ENCODE data around the gene FNDC3B. TPM values are rescaled to one million over a fixed set of nuclear protein-coding genes. Genes with fewer than 3 reads are reported as not detected.

Gene FNDC3B
- total RNA-seq, 4 donors from 2014 or later = 59.8 to 72.6 (median 65.6) TPM

DNA sequence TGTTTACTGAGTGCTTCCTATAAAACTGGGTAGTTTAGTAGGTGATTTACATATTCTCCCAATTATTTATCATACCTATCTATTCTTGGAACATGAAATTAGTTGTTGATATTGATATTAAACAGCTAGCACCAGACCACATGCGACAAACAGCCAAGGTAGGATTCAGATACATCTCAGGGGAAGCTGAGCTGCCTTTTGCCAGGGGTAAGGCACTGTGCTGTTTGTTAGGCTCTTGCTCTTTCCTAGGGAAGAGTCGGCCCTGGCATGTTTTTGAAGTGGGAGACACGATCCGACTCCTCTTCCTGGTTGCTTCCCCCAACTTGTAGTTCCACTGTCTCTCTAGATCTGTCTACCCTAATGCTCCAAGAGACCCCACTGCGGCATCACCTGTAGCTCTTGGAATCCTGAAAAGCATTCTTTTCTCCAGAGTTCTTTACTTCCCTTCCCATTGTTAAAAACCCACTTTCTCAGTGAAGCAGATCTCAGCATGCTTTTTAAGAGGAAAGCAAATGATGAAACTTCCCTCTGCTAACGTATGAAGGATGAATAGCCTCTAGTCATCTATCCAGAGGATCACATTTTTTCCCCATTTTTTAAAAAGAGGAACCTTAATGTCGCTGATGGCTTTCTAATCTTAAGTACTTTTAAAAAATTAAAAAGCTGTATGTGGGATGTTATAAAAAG is 270.5 kb downstream of the FNDC3B start:
- peaks cover 17 to 76% (median 52%) of the 10 kb centered on the region in 4 donors for H3K36me3 ChIP-seq
- WGBS = 93% methylated on average over 7 of the region's 7 CpGs
- no peaks in the 10 kb centered on the region for H3K27me3 ChIP-seq
- peaks cover 13 to 31% (median 29%) of the 10 kb centered on the region in 4 donors for H3K4me1 ChIP-seq
- DNase-seq (ENCODE audit: extremely low spot score) = no peak
- intact Hi-C loops (cut with DNase I) = no loop called here
- H3K4me3 ChIP-seq = no peak overlapping the region
- H3K27ac ChIP-seq (replicated peaks in 1 of 4) = no peak overlapping the region
- TF ChIP-seq POLR2AphosphoS5 (IDR thresholded peaks at IDR 0.05) (no peak), EP300 (IDR thresholded peaks at IDR 0.05) (no peak), POLR2A (IDR thresholded peaks at IDR 0.05; ENCODE audit: low read depth) (no peak)
- TF ChIP-seq, protein P1, sequence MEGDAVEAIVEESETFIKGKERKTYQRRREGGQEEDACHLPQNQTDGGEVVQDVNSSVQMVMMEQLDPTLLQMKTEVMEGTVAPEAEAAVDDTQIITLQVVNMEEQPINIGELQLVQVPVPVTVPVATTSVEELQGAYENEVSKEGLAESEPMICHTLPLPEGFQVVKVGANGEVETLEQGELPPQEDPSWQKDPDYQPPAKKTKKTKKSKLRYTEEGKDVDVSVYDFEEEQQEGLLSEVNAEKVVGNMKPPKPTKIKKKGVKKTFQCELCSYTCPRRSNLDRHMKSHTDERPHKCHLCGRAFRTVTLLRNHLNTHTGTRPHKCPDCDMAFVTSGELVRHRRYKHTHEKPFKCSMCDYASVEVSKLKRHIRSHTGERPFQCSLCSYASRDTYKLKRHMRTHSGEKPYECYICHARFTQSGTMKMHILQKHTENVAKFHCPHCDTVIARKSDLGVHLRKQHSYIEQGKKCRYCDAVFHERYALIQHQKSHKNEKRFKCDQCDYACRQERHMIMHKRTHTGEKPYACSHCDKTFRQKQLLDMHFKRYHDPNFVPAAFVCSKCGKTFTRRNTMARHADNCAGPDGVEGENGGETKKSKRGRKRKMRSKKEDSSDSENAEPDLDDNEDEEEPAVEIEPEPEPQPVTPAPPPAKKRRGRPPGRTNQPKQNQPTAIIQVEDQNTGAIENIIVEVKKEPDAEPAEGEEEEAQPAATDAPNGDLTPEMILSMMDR (IDR thresholded peaks at IDR 0.05) = no peak
- H3K9me3 ChIP-seq = no peaks in the 10 kb centered on the region

DNA sequence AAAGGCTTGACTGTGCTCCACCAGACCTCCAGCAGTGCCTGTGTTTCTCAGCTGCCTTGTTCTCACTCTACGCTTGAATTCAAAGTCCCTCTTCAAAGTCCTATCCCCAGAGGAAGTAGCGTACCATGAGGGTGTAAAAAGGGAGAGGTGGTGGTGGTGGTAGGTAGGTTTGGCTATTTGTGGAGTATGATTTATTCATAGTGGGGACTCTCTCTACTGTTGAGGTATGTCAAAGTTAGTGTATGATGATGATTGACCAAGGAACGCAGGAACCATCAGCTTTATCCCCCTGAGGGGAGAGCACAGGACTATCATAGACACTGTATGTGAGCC is 271.0 kb downstream of the FNDC3B start:
- WGBS = 93% methylated on average over 3 of the region's 3 CpGs

DNA sequence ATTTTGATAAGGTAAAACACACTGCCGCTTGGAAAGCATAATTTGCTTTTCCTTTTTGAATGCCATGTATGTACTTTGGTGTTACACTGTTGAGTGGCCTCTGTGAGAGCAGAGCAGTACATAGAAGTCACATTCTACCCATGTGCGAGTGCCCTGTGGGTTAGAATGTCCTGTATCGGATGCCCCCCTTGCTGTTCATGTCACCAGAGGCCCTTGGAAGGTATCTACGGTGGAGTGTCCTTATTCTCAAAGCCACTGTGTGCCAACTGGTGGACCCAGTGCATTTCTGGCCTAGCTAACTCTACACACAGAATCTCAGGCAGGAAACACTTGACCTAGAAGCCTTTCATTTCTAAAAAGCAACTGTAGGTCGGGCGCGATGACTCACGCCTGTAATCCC is 271.8 kb downstream of the FNDC3B start:
- Histone ChIP-seq H3K4me3 (no peak overlapping the region), H3K4me1 (peaks cover 18 to 44% (median 43%) of the 10 kb centered on the region in 4 donors), H3K27me3 (no peaks in the 10 kb centered on the region), H3K36me3 (peaks cover 17 to 67% (median 52%) of the 10 kb centered on the region in 4 donors), H3K27ac (replicated peaks in 1 of 4) (peak overlapping the region in 1 of 4 donors; percentile 18), H3K9me3 (no peaks in the 10 kb centered on the region)
- intact Hi-C loops (cut with DNase I) = no loop called here
- WGBS = 97% methylated on average over 8 of the region's 8 CpGs
- TF ChIP-seq POLR2AphosphoS5 (IDR thresholded peaks at IDR 0.05) (no peak), POLR2A (IDR thresholded peaks at IDR 0.05; ENCODE audit: low read depth) (no peak), EP300 (IDR thresholded peaks at IDR 0.05) (no peak)
- TF ChIP-seq, protein P1 (IDR thresholded peaks at IDR 0.05) = no peak
- DNase-seq (ENCODE audit: extremely low spot score) = no peak

More for the DNA sequence above, 271.0 kb downstream of the FNDC3B start:
- Histone ChIP-seq H3K27ac (replicated peaks in 1 of 4) (no peak overlapping the region), H3K9me3 (no peaks in the 10 kb centered on the region), H3K4me1 (peaks cover 14 to 36% (median 35%) of the 10 kb centered on the region in 4 donors), H3K4me3 (no peak overlapping the region), H3K36me3 (peaks cover 17 to 75% (median 52%) of the 10 kb centered on the region in 4 donors), H3K27me3 (no peaks in the 10 kb centered on the region)
- no peak for DNase-seq (ENCODE audit: extremely low spot score)
- TF ChIP-seq, protein P1 (IDR thresholded peaks at IDR 0.05) = no peak
- no peak for TF ChIP-seq EP300 (IDR thresholded peaks at IDR 0.05)
- TF ChIP-seq POLR2A (IDR thresholded peaks at IDR 0.05; ENCODE audit: low read depth) = no peak
- TF ChIP-seq POLR2AphosphoS5 (IDR thresholded peaks at IDR 0.05) = no peak
- intact Hi-C loops (cut with DNase I) = no loop called here

DNA sequence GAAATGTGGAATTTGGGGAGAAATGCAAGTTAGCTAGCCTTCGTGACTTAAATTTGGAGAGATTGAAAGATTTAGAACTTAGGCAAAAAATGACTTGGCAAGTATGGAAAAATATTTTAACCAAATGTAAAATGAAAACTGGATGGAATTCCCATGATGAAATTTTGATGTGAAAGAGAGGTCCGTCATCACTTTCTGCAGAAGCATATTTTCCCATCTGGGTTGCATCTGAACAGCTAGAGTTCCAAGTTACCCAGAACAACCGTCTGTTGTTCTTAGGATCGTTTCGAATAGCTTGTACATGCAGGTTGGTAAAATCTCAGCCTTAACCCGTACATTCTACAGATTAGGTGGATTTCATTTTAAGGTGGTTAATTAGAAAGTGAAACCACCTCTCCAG is 272.6 kb downstream of the FNDC3B start:
- Histone ChIP-seq H3K27me3 (no peaks in the 10 kb centered on the region), H3K36me3 (peaks cover 15 to 66% (median 51%) of the 10 kb centered on the region in 4 donors), H3K4me1 (peaks cover 26 to 52% (median 51%) of the 10 kb centered on the region in 4 donors), H3K27ac (replicated peaks in 1 of 4) (peak overlapping the region in 1 of 4 donors; percentile 18), H3K4me3 (no peak overlapping the region), H3K9me3 (no peaks in the 10 kb centered on the region)
- intact Hi-C loops (cut with DNase I) = no loop called here
- WGBS = 83% methylated on average over 6 of the region's 6 CpGs
- peak in 1 of 2 donors; percentile 21 for TF ChIP-seq POLR2AphosphoS5 (IDR thresholded peaks at IDR 0.05)
- TF ChIP-seq, protein P1 (IDR thresholded peaks at IDR 0.05) = no peak
- DNase-seq (ENCODE audit: extremely low spot score) = no peak

All from esophagus muscularis mucosa (tissue), 4 donors.